Astrocyte (in vitro differentiated cells and primary cell): ENCODE measurements around the gene GSAP. TPM values are rescaled to one million over a fixed set of nuclear protein-coding genes. Genes with fewer than 3 reads are reported as not detected.

Experiments
- DNase-seq: peaks from one replicate; pipeline ENCODE4 v3.0.0-alpha.2; 2010; ENCODE audit warnings: low read depth
- FAIRE-seq: peaks from 2 replicates; lab custom pipeline; 2011; peaks lifted over from hg19 to GRCh38; lab: Jason Lieb, UNC
- H2AFZ ChIP-seq: 2 replicates; pipeline ENCODE4 v1.6.0; 2012; ENCODE audit warnings: low read depth, low read length, inconsistent platforms
- H3K27ac ChIP-seq: 2 replicates; pipeline ENCODE4 v1.5.1; 2011; ENCODE audit warnings: low read depth, low read length, inconsistent platforms
- H3K27me3 ChIP-seq: 2 replicates; pipeline ENCODE4 v1.6.0; 2011; ENCODE audit warnings: low read length, inconsistent platforms; ENCODE audit not compliant: insufficient read depth
- H3K36me3 ChIP-seq: 2 replicates; pipeline ENCODE4 v1.5.1; 2011; ENCODE audit warnings: low read length, inconsistent platforms; ENCODE audit not compliant: insufficient read depth
- H3K4me1 ChIP-seq: 2 replicates; pipeline ENCODE4 v1.5.1; 2011; ENCODE audit warnings: low read length, inconsistent platforms; ENCODE audit not compliant: insufficient read depth
- H3K4me2 ChIP-seq: 2 replicates; pipeline ENCODE4 v1.6.0; 2012; ENCODE audit warnings: low read length, inconsistent platforms
- H3K4me3 ChIP-seq: 2 replicates; pipeline ENCODE4 v1.5.1; 2011; ENCODE audit warnings: low read depth, mild to moderate bottlenecking, low read length, inconsistent platforms; ENCODE audit not compliant: insufficient read depth
- H3K79me2 ChIP-seq: 2 replicates; pipeline ENCODE4 v1.6.0; 2012; ENCODE audit warnings: mild to moderate bottlenecking, low read length, inconsistent platforms; ENCODE audit not compliant: insufficient read depth
- H3K9ac ChIP-seq: 2 replicates; pipeline ENCODE4 v1.6.0; 2012; ENCODE audit warnings: mild to moderate bottlenecking, low read length, inconsistent platforms
- H3K9me3 ChIP-seq: 2 replicates; pipeline ENCODE4 v1.5.1; 2012; ENCODE audit warnings: low read depth, mild to moderate bottlenecking, low read length, inconsistent platforms; ENCODE audit not compliant: insufficient read depth
- H4K20me1 ChIP-seq: 2 replicates; pipeline ENCODE4 v1.6.0; 2012; ENCODE audit warnings: low read length, inconsistent platforms; ENCODE audit not compliant: insufficient read depth
- H3K27ac Mint-ChIP-seq: one replicate; pipeline ENCODE4 v1.8.0; 2021; ENCODE audit warnings: mild to moderate bottlenecking, mixed read lengths; ENCODE audit not compliant: unreplicated experiment
- H3K27me3 Mint-ChIP-seq: one replicate; pipeline ENCODE4 v1.8.0; 2021; ENCODE audit warnings: low read depth, mixed read lengths; ENCODE audit not compliant: unreplicated experiment
- H3K36me3 Mint-ChIP-seq: one replicate; pipeline ENCODE4 v1.8.0; 2021; ENCODE audit warnings: low read depth, mixed read lengths; ENCODE audit not compliant: unreplicated experiment
- H3K4me1 Mint-ChIP-seq: one replicate; pipeline ENCODE4 v1.8.0; 2021; ENCODE audit warnings: low read depth, mixed read lengths; ENCODE audit not compliant: unreplicated experiment
- H3K4me3 Mint-ChIP-seq: one replicate; pipeline ENCODE4 v1.8.0; 2021; ENCODE audit warnings: mild to moderate bottlenecking, moderate library complexity, mixed read lengths; ENCODE audit not compliant: unreplicated experiment
- H3K9me3 Mint-ChIP-seq: one replicate; pipeline ENCODE4 v1.8.0; 2021; ENCODE audit warnings: mild to moderate bottlenecking, mixed read lengths; ENCODE audit not compliant: unreplicated experiment
- EZH2 ChIP-seq: IDR thresholded peaks from 2 replicates; pipeline ENCODE4 v1.6.1; 2012; ENCODE audit warnings: mild to moderate bottlenecking, low read length, inconsistent platforms; ENCODE audit not compliant: insufficient read depth
- total RNA-seq: library from RNA; stranded (reverse); gene quantifications from 2 replicates; pipeline ENCODE4 v1.2.1, GENCODE V29; 2021
- TF ChIP-seq, protein P1 (sequence below): IDR thresholded peaks from 2 replicates; pipeline ENCODE4 v1.5.1; 2011; ENCODE audit warnings: low read depth, mild to moderate bottlenecking, inconsistent platforms, low read length, moderate library complexity; ENCODE audit not compliant: insufficient read depth

The GSAP gene
- total RNA-seq, 1 donor from 2014 or later, result 4.1 TPM

DNA sequence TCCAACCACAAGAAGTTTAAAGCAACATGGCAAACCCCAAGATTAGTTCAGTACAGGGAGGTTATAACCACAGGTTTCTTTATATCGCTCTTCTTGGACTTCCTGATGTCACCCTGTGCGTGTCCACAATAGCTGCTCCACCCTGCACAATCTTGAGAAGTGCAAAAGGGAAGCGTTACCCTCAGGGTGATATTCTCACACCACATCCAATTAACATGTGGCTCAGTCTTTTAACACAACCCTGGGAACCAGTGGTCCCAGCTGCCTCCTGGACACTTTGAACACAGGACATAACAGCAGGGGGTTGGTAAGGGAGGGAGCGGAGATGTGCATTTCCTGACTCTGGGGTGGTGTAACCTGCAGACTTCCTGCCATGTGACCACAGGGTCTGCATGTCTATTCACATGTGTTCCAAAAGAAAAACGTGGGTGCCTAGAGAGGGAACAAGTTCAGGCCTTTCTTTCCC is 64.6 kb downstream of the GSAP start:
- no peak for FAIRE-seq
- Mint-ChIP-seq H3K9me3 (no peaks in the 10 kb centered on the region), H3K4me3 (no peak overlapping the region), H3K36me3 (no peaks in the 10 kb centered on the region), H3K27ac (no peak overlapping the region), H3K27me3 (no peaks in the 10 kb centered on the region), H3K4me1 (peaks cover 28% of the 10 kb centered on the region)
- H3K79me2 ChIP-seq, result no peaks in the 10 kb centered on the region
- no peak overlapping the region for H3K9ac ChIP-seq
- H4K20me1 ChIP-seq, result no peaks in the 10 kb centered on the region
- H3K36me3 ChIP-seq, result no peaks in the 10 kb centered on the region
- H3K4me3 ChIP-seq, result no peak overlapping the region
- no peak overlapping the region for H3K27ac ChIP-seq
- H2AFZ ChIP-seq, result peak overlapping the region; percentile 19
- TF ChIP-seq EZH2, result no peak
- TF ChIP-seq, protein P1, sequence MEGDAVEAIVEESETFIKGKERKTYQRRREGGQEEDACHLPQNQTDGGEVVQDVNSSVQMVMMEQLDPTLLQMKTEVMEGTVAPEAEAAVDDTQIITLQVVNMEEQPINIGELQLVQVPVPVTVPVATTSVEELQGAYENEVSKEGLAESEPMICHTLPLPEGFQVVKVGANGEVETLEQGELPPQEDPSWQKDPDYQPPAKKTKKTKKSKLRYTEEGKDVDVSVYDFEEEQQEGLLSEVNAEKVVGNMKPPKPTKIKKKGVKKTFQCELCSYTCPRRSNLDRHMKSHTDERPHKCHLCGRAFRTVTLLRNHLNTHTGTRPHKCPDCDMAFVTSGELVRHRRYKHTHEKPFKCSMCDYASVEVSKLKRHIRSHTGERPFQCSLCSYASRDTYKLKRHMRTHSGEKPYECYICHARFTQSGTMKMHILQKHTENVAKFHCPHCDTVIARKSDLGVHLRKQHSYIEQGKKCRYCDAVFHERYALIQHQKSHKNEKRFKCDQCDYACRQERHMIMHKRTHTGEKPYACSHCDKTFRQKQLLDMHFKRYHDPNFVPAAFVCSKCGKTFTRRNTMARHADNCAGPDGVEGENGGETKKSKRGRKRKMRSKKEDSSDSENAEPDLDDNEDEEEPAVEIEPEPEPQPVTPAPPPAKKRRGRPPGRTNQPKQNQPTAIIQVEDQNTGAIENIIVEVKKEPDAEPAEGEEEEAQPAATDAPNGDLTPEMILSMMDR, result no peak
- H3K4me2 ChIP-seq, result no peak overlapping the region
- no peaks in the 10 kb centered on the region for H3K27me3 ChIP-seq
- peaks cover 17% of the 10 kb centered on the region for H3K4me1 ChIP-seq
- DNase-seq, result no peak
- H3K9me3 ChIP-seq, result no peaks in the 10 kb centered on the region

DNA sequence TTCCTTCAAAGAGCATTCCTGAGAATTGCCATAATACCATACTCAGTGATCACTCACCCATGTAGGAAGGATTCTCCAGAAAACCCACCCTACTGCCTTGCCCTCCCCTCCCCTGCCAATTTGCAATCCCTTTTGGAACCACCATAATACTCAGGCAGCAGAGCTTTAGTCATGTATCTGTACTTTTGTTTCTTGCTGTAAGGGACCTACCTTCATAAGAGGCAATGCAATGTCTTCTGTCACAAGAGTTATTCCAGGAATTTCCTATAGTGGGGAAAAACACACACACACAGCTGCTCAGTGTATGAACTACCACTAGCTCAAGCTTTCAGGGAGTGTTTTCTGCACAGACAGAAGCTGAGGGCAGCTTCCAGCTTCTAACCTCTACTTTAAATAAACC is 67.0 kb downstream of the GSAP start:
- Histone ChIP-seq H4K20me1 (no peaks in the 10 kb centered on the region), H2AFZ (no peak overlapping the region), H3K4me1 (peaks cover 17% of the 10 kb centered on the region), H3K4me2 (peak overlapping the region; percentile 55), H3K4me3 (no peak overlapping the region), H3K79me2 (no peaks in the 10 kb centered on the region), H3K9me3 (no peaks in the 10 kb centered on the region), H3K27ac (no peak overlapping the region), H3K27me3 (no peaks in the 10 kb centered on the region), H3K36me3 (no peaks in the 10 kb centered on the region), H3K9ac (no peak overlapping the region)
- no peak for FAIRE-seq
- TF ChIP-seq EZH2, result no peak
- TF ChIP-seq, protein P1, result no peak
- Mint-ChIP-seq H3K27ac (peak overlapping the region; percentile 27), H3K36me3 (no peaks in the 10 kb centered on the region), H3K4me1 (peaks cover 28% of the 10 kb centered on the region), H3K9me3 (no peaks in the 10 kb centered on the region), H3K4me3 (no peak overlapping the region), H3K27me3 (no peaks in the 10 kb centered on the region)
- DNase-seq, result peak; percentile 33

GRCh38 chr7:77348371-77348813 is 67.8 kb downstream of the GSAP start:
- FAIRE-seq, result peak; percentile 62
- DNase-seq, result peak; percentile 93
- Histone ChIP-seq H3K4me3 (no peak overlapping the region), H2AFZ (no peak overlapping the region), H3K9ac (no peak overlapping the region), H4K20me1 (no peaks in the 10 kb centered on the region), H3K9me3 (no peaks in the 10 kb centered on the region), H3K27ac (no peak overlapping the region), H3K4me1 (peaks cover 17% of the 10 kb centered on the region), H3K36me3 (no peaks in the 10 kb centered on the region), H3K27me3 (no peaks in the 10 kb centered on the region), H3K79me2 (no peaks in the 10 kb centered on the region), H3K4me2 (peak overlapping the region; percentile 55)
- peaks cover 28% of the 10 kb centered on the region for H3K4me1 Mint-ChIP-seq
- no peaks in the 10 kb centered on the region for H3K27me3 Mint-ChIP-seq
- no peak overlapping the region for H3K4me3 Mint-ChIP-seq
- no peak for TF ChIP-seq EZH2
- TF ChIP-seq, protein P1, result no peak
- H3K9me3 Mint-ChIP-seq, result no peaks in the 10 kb centered on the region
- H3K27ac Mint-ChIP-seq, result no peak overlapping the region
- no peaks in the 10 kb centered on the region for H3K36me3 Mint-ChIP-seq
